ENCODE results near the gene LYPLA2. TPM values are rescaled to one million over a fixed set of nuclear protein-coding genes. Genes with fewer than 3 reads are reported as not detected.

LYPLA2 gene
- total and polyA plus RNA-seq, 2 of the 8 experiments (the other 6 are each of a cell fraction or from before 2014, with no cell fraction given) = 138 to 211 TPM

DNA sequence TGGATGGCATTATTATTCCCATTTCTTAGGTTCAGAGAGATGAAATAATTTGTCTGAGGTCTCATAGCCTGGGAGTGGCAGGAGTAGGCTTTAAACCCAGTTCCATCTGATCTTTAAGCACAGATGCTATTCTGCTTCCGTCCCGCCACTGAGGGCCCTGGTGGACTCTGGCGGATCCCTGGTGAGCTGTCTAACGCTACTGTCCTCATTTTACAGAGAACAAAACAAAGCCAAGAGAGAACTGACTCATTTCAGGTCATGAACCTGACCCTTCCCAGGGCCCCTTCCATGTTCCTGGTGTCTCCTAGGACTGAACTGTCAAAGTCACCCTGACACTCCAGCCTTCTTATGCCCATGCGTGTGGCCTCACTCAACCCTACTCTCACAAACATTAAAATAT is 12.7 kb downstream of the LYPLA2 start:
- no peak for FAIRE-seq
- Histone ChIP-seq H3K79me1 (ENCODE audit: low read depth, low read length) (no peaks in the 10 kb centered on the region), H4K5ac (ENCODE audit: insufficient read length, low read depth, low read length) (no peak overlapping the region), H2BK20ac (ENCODE audit: low read length) (no peak overlapping the region), H4K20me1 (replicated peaks in 1 of 2; ENCODE audit: control insufficient read depth in 1 of 2, insufficient read depth in 2 of 2, low read length in 2 of 2) (peaks cover 0 to 3% of the 10 kb centered on the region in 2 experiments), H2AFZ (ENCODE audit: low read length) (no peak overlapping the region), H3K18ac (ENCODE audit: extremely low read depth, low read length) (no peak overlapping the region), H3K23ac (ENCODE audit: insufficient read length) (no peak overlapping the region), H3K4me1 (replicated peaks in 1 of 4; ENCODE audit: control insufficient read depth in 3 of 4, insufficient read depth in 4 of 4, low read length in 3 of 4) (peaks cover 0 to 12% (median 9%) of the 10 kb centered on the region in 4 experiments; a peak in 5 of 7 replicates), H3K4me2 (ENCODE audit: insufficient read depth in 1 of 2, low read depth in 2 of 2, low read length in 2 of 2) (no peak overlapping the region), H3K23me2 (ENCODE audit: low read depth, low read length) (peaks cover 16% of the 10 kb centered on the region), H4K8ac (ENCODE audit: extremely low read depth, insufficient read depth, low read length) (no peak overlapping the region), H2BK15ac (ENCODE audit: low read length) (no peak overlapping the region), H3K36me3 (ENCODE audit: control insufficient read depth in 2 of 4, insufficient read depth in 4 of 4, low read length in 3 of 4) (peaks cover 0 to 3% (median 0%) of the 10 kb centered on the region in 4 experiments; a peak in 2 of 8 replicates), H2AK5ac (ENCODE audit: low read depth, low read length) (no peak overlapping the region), H3K27ac (ENCODE audit: low read depth, low read length) (no peak overlapping the region), H2BK12ac (ENCODE audit: low read depth, low read length) (no peak overlapping the region), H3K4ac (replicated peaks; ENCODE audit: insufficient read length, low read depth, low read length) (no peak overlapping the region), H3K56ac (replicated peaks; ENCODE audit: insufficient read length, low read depth, low read length) (no peak overlapping the region), H4K91ac (replicated peaks; ENCODE audit: insufficient read length, low read length) (no peak overlapping the region), H3K9me3 (ENCODE audit: insufficient read depth in 2 of 2, low read depth in 1 of 2, low read length in 1 of 2) (no peaks in the 10 kb centered on the region), H3K4me3 (ENCODE audit: extremely low read depth in 1 of 4, insufficient read depth in 2 of 4, low read depth in 3 of 4, low read length in 4 of 4) (no peak overlapping the region), H3K27me3 (replicated peaks in 1 of 4; ENCODE audit: control insufficient read depth in 3 of 4, extremely low read depth in 1 of 4, insufficient read depth in 3 of 4, low read length in 3 of 4) (no peaks in the 10 kb centered on the region; a peak in 1 of 7 replicates), H3K14ac (ENCODE audit: insufficient read length) (no peak overlapping the region), H3K9ac (replicated peaks in 1 of 4; ENCODE audit: extremely low read depth in 1 of 4, low read depth in 3 of 4, low read length in 3 of 4) (no peak overlapping the region), H2BK5ac (ENCODE audit: low read depth, low read length) (no peak overlapping the region), H2BK120ac (replicated peaks; ENCODE audit: low read depth, low read length) (no peak overlapping the region), H3K79me2 (ENCODE audit: control insufficient read depth in 1 of 2, insufficient read depth in 2 of 2, low read length in 2 of 2) (no peaks in the 10 kb centered on the region)
- 86% methylated on average over 5 of the region's 5 CpGs; no CpG with 5 or more reads in 1 of the 2 experiments for WGBS, 2 experiments (ENCODE audit: extremely low coverage in 1 of 2, insufficient coverage in 1 of 2, insufficient read length in 1 of 2, insufficient replicate concordance in 2 of 2, low coverage in 1 of 2, low lambda C conversion rate in 2 of 2, missing lambda C conversion rate in 1 of 2)
- ChIA-PET POLR2A (ENCODE audit: partially characterized antibody) (interaction anchor here (0.6 to 16.2 kb wide), 4 partner anchors 24 to 158 kb away, joined by 3 to 192 read pairs (median 4); partner anchors contain the start of gene PITHD1), CTCF (ENCODE audit: partially characterized antibody) (interaction anchor here (0.6 to 4.0 kb wide), 2 partner anchors 113 to 152 kb away, joined by 3 to 17 read pairs; no protein-coding TSS in a partner anchor)
- DNase-seq (ENCODE audit: low read depth in 1 of 2, low spot score in 2 of 2) = no peak
- TF ChIP-seq GTF2F1 (IDR thresholded peaks at IDR 0.05; ENCODE audit: borderline replicate concordance, low read depth, low read length) (no peak), TBP (IDR thresholded peaks at IDR 0.05; ENCODE audit: low read depth, low read length) (no peak), HDAC2 (IDR thresholded peaks at IDR 0.05; ENCODE audit: borderline replicate concordance in 1 of 2, low read depth in 2 of 2, low read length in 2 of 2) (no peak), SIX5 (IDR thresholded peaks at IDR 0.05; ENCODE audit: low read depth, low read length) (no peak), SP1 (IDR thresholded peaks at IDR 0.05; ENCODE audit: low read depth, low read length) (no peak), SIN3A (conservative IDR thresholded peaks at IDR 0.05 in 1 of 2, IDR thresholded peaks at IDR 0.05 in 1 of 2; ENCODE audit: low read depth in 1 of 2, low read length in 2 of 2) (no peak), HDAC6 (IDR thresholded peaks at IDR 0.05; ENCODE audit: low read depth, low read length) (no peak), TAF1 (IDR thresholded peaks at IDR 0.05; ENCODE audit: low read depth, low read length) (no peak), KDM4A (IDR thresholded peaks at IDR 0.05; ENCODE audit: low read depth, low read length, severe bottlenecking) (no peak), YY1 (IDR thresholded peaks at IDR 0.05; ENCODE audit: low read depth, low read length) (no peak), EP300 (IDR thresholded peaks at IDR 0.05; ENCODE audit: borderline replicate concordance in 1 of 2, low read depth in 2 of 2, low read length in 2 of 2) (no peak), POLR2AphosphoS5 (IDR thresholded peaks at IDR 0.05; ENCODE audit: low read depth, low read length) (no peak), SAP30 (IDR thresholded peaks at IDR 0.05; ENCODE audit: insufficient read depth, insufficient replicate concordance, low read length) (no peak)

Data from H1 (cell line).